ENCODE results near the gene PPIL1.

DNA sequence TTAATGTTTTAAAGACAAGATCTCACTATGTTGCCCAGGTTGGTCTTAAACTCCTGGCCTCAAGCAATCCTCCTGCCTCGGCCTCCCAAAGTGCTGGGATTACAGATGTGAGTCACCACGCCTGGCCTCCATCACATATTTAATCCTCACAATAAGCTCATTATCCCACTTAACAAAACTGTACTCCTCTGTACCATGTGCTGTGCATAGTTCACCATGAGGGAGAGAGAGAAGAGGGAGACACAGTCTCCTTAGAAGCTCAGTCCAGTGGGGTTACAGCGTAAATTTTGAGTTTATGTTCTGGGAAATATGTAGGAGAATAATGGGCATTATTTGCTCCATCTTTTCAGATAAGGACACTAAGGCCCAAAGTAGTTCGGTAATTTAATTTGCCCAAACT, 27.5 kb downstream of the PPIL1 start:
- TF ChIP-seq, protein P1, sequence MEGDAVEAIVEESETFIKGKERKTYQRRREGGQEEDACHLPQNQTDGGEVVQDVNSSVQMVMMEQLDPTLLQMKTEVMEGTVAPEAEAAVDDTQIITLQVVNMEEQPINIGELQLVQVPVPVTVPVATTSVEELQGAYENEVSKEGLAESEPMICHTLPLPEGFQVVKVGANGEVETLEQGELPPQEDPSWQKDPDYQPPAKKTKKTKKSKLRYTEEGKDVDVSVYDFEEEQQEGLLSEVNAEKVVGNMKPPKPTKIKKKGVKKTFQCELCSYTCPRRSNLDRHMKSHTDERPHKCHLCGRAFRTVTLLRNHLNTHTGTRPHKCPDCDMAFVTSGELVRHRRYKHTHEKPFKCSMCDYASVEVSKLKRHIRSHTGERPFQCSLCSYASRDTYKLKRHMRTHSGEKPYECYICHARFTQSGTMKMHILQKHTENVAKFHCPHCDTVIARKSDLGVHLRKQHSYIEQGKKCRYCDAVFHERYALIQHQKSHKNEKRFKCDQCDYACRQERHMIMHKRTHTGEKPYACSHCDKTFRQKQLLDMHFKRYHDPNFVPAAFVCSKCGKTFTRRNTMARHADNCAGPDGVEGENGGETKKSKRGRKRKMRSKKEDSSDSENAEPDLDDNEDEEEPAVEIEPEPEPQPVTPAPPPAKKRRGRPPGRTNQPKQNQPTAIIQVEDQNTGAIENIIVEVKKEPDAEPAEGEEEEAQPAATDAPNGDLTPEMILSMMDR (IDR thresholded peaks at IDR 0.05), result no peak
- TF ChIP-seq POLR2A (IDR thresholded peaks at IDR 0.05), result no peak
